ENCODE data around the gene ZC3H7B.
"Not testable (repeated sequence)": the region's sequence is repeated elsewhere in the genome, so short reads cannot be mapped to it uniquely, and the experiment has no call there.

ZC3H7B gene

GRCh38 chr22:41285820-41286638 is 15.3 kb upstream of the ZC3H7B start, which contains the start of gene RANGAP1:
TSS of gene RANGAP1 (minus strand) at chr22:41286187. CDS start at chr22:41281044, 5,143 bp downstream.
- DNase-seq, result peak; percentile 99

- DNase-seq, result peak; percentile 50
These were observed 14.7 kb upstream of the ZC3H7B start for GRCh38 chr22:41286639-41287091.

GRCh38 chr22:41288245-41288946 is 12.9 kb upstream of the ZC3H7B start:
- peak; percentile 79 for DNase-seq

GRCh38 chr22:41289671-41290070 is 11.7 kb upstream of the ZC3H7B start:
- peak; percentile 25 for DNase-seq

- peak; percentile 89 for DNase-seq
These were observed 10.8 kb upstream of the ZC3H7B start for GRCh38 chr22:41290262-41291221.

GRCh38 chr22:41294816-41295215 is 6.5 kb upstream of the ZC3H7B start:
- DNase-seq, result not testable (repeated sequence)

- DNase-seq, result no peak
These were observed 4.3 kb upstream of the ZC3H7B start for GRCh38 chr22:41296826-41297667.

GRCh38 chr22:41300661-41301060 is 664 bp upstream of the ZC3H7B start:
- DNase-seq, result no peak

GRCh38 chr22:41302021-41302767 is 869 bp downstream of the ZC3H7B start:
- DNase-seq, result no peak

- no peak for DNase-seq
These were observed 1.5 kb downstream of the ZC3H7B start for GRCh38 chr22:41302811-41303210.

GRCh38 chr22:41305646-41306045 is 4.3 kb downstream of the ZC3H7B start:
- DNase-seq, result peak; percentile 84

GRCh38 chr22:41308054-41308453 is 6.7 kb downstream of the ZC3H7B start:
- DNase-seq, result peak; percentile 84

GRCh38 chr22:41308544-41308947 is 7.2 kb downstream of the ZC3H7B start:
- DNase-seq, result no peak

- DNase-seq, result no peak
These were observed 9.0 kb downstream of the ZC3H7B start for GRCh38 chr22:41310336-41310735.

- no peak for DNase-seq
These were observed 10.2 kb downstream of the ZC3H7B start for GRCh38 chr22:41311487-41311886.

GRCh38 chr22:41314821-41315220 is 13.5 kb downstream of the ZC3H7B start:
- no peak for DNase-seq

- no peak for DNase-seq
These were observed 14.3 kb downstream of the ZC3H7B start for GRCh38 chr22:41315586-41315985.

GRCh38 chr22:41320416-41321240 is 19.3 kb downstream of the ZC3H7B start:
- DNase-seq, result no peak

- no peak for DNase-seq
These were observed 23.6 kb downstream of the ZC3H7B start for GRCh38 chr22:41324821-41325528.
